ENCODE data around the gene TMEM207. TPM values are rescaled to one million over a fixed set of nuclear protein-coding genes. Genes with fewer than 3 reads are reported as not detected.

Gene TMEM207
- polyA plus RNA-seq, 1 of the 3 experiments (the other 2 are of a cell fraction), result not detected

GRCh38 chr3:190495796-190496195 lies 46.1 kb upstream of the TMEM207 start:
- no peaks in the 10 kb centered on the region for H3K9me2 ChIP-seq
- H3K27ac ChIP-seq (ENCODE audit: low read depth in 2 of 2, low read length in 1 of 2), result no peak overlapping the region
- no peak overlapping the region for H3K4me2 ChIP-seq
- 4% methylated on average over 5 of the region's 5 CpGs for WGBS (ENCODE audit: low lambda C conversion rate)
- no peak overlapping the region for H3K4me3 ChIP-seq (ENCODE audit: low read depth in 2 of 2, low read length in 1 of 2)
- no peaks in the 10 kb centered on the region for H4K20me1 ChIP-seq (ENCODE audit: insufficient read depth)
- H3K36me3 ChIP-seq (replicated peaks in 1 of 2; ENCODE audit: control insufficient read depth in 1 of 2, insufficient read depth in 2 of 2, low read length in 1 of 2), result no peaks in the 10 kb centered on the region
- H3K9me3 ChIP-seq, result no peaks in the 10 kb centered on the region
- H3K9ac ChIP-seq, result no peak overlapping the region
- H3K27me3 ChIP-seq (ENCODE audit: insufficient read depth), result no peaks in the 10 kb centered on the region; the same call in 1 of the 2 replicates
- TF ChIP-seq MEF2A (IDR thresholded peaks at IDR 0.05; ENCODE audit: borderline replicate concordance, low read depth) (no peak), FOXM1 (IDR thresholded peaks at IDR 0.05; ENCODE audit: low read depth) (no peak), JUND (IDR thresholded peaks at IDR 0.05) (no peak), EP300 (IDR thresholded peaks at IDR 0.05; ENCODE audit: borderline replicate concordance in 1 of 2, low read depth in 1 of 2, low read length in 1 of 2) (no peak), RAD21 (IDR thresholded peaks at IDR 0.05; ENCODE audit: low read length) (no peak), POLR2AphosphoS5 (IDR thresholded peaks at IDR 0.05; ENCODE audit: low read depth, low read length) (no peak)
- POLR2A ChIA-PET, result no interaction called here
- CTCF ChIA-PET, result no interaction called here
- H3K4me1 ChIP-seq (ENCODE audit: control insufficient read depth in 1 of 2, insufficient read depth in 2 of 2, low read depth in 1 of 2, low read length in 1 of 2), result no peaks in the 10 kb centered on the region
- H2AFZ ChIP-seq (ENCODE audit: low read depth), result no peak overlapping the region
- no peak for DNase-seq
- H3F3A ChIP-seq (replicated peaks; ENCODE audit: insufficient read depth), result no peaks in the 10 kb centered on the region
- H3K79me2 ChIP-seq (ENCODE audit: insufficient read depth), result no peaks in the 10 kb centered on the region

GRCh38 chr3:190495354-190495753 lies 45.7 kb upstream of the TMEM207 start:
- no peaks in the 10 kb centered on the region for H3K36me3 ChIP-seq (replicated peaks in 1 of 2; ENCODE audit: control insufficient read depth in 1 of 2, insufficient read depth in 2 of 2, low read length in 1 of 2)
- no peak overlapping the region for H2AFZ ChIP-seq (ENCODE audit: low read depth)
- no peaks in the 10 kb centered on the region for H3K79me2 ChIP-seq (ENCODE audit: insufficient read depth)
- H3K27ac ChIP-seq (ENCODE audit: low read depth in 2 of 2, low read length in 1 of 2), result no peak overlapping the region
- H3F3A ChIP-seq (replicated peaks; ENCODE audit: insufficient read depth), result no peaks in the 10 kb centered on the region
- H3K9me3 ChIP-seq, result no peaks in the 10 kb centered on the region
- CTCF ChIA-PET, result interaction anchor here (0.6 kb wide), 1 partner anchor 218 kb away, joined by 4 read pairs; no protein-coding TSS in a partner anchor
- H3K4me3 ChIP-seq (ENCODE audit: low read depth in 2 of 2, low read length in 1 of 2), result no peak overlapping the region
- no peak overlapping the region for H3K9ac ChIP-seq
- no peak overlapping the region for H3K4me2 ChIP-seq
- POLR2A ChIA-PET, result no interaction called here
- H3K4me1 ChIP-seq (ENCODE audit: control insufficient read depth in 1 of 2, insufficient read depth in 2 of 2, low read depth in 1 of 2, low read length in 1 of 2), result no peaks in the 10 kb centered on the region
- no peaks in the 10 kb centered on the region for H3K9me2 ChIP-seq
- TF ChIP-seq REST (IDR thresholded peaks at IDR 0.05; ENCODE audit: low read depth, low read length) (no peak), PBX3 (IDR thresholded peaks at IDR 0.05) (no peak), CHD2 (IDR thresholded peaks at IDR 0.05; ENCODE audit: low read length, partially characterized antibody) (no peak)
- H3K27me3 ChIP-seq (ENCODE audit: insufficient read depth), result no peaks in the 10 kb centered on the region; the same call in 1 of the 2 replicates
- H4K20me1 ChIP-seq (ENCODE audit: insufficient read depth), result no peaks in the 10 kb centered on the region
- DNase-seq, result no peak

Measured in SK-N-SH (cell line).